Sigmoid colon (tissue), 7 donors: Measurements from ENCODE around the gene POTEE. TPM values are rescaled to one million over a fixed set of nuclear protein-coding genes. Genes with fewer than 3 reads are reported as not detected.
"Not testable (repeated sequence)": the region's sequence is repeated elsewhere in the genome, so short reads cannot be mapped to it uniquely, and the experiment has no call there.

Experiments used
- DNase-seq: peaks from one replicate; pipeline ENCODE4 v3.0.0-alpha.2; 2019
- H3K27ac ChIP-seq, 4 donors: fragments of 200-600 bp; sonication (generic); one replicate each; pipeline ENCODE4 v1.5.1; 2016 to 2019; ENCODE audit warnings: mild to moderate bottlenecking in 1 of 4
- H3K27me3 ChIP-seq, 3 donors: fragments of 200-600 bp; sonication (generic); one replicate each; pipeline ENCODE4 v1.5.1; 2019; ENCODE audit warnings: mild to moderate bottlenecking in 1 of 3
- H3K36me3 ChIP-seq, 4 donors: fragments of 200-600 bp; sonication (generic); one replicate each; pipeline ENCODE4 v1.5.1; 2016 to 2019
- H3K4me1 ChIP-seq, 4 donors: fragments of 200-600 bp; sonication (generic); one replicate each; pipeline ENCODE4 v1.5.1; 2017 to 2019
- H3K4me3 ChIP-seq, 4 donors: fragments of 200-600 bp; sonication (generic); one replicate each; pipeline ENCODE4 v1.5.1; 2017 to 2019; ENCODE audit warnings: mild to moderate bottlenecking in 2 of 4, moderate library complexity in 1 of 4
- H3K9me3 ChIP-seq, 4 donors: fragments of 200-600 bp in 3 of 4; sonication (generic) in 3 of 4; one replicate each; pipeline versions ENCODE4 v1.5.1 to v1.6.1; 2013 to 2019
- WGBS, 2 donors: extraction: QIAGEN DNeasy Blood & Tissue Kit; methylation state at CpG; one replicate each; pipeline ENCODE4 v1.1.7; 2013; 5-methylcytosine and 5-hydroxymethylcytosine counted together
- intact Hi-C: fragments of 100-400 bp; cut with DNase I; formaldehyde crosslinking; loops from one replicate; pipeline ENCODE4 v1.15.1; 2023
- polyA plus RNA-seq, 3 donors: library from polyadenylated mRNA; stranded (reverse); fragments of 200-250 nt; gene quantifications; one replicate each; pipeline ENCODE4 v1.2.3, GENCODE V29; 2013
- small RNA-seq, 3 donors: library from RNA; depleted of rRNA; stranded (forward); fragments of <200 nt; gene quantifications; one replicate each; pipeline ENCODE3, GENCODE V24; 2016
- total RNA-seq, 4 donors: library from RNA; depleted of rRNA; stranded (reverse); fragments of >200 nt; gene quantifications; one replicate each; pipeline ENCODE4 v1.1.0, GENCODE V29; 2016
- TF ChIP-seq, protein P1 (sequence below), 4 experiments: fragments of 450-650 bp in 3 of 4; fragments of 200-600 bp in 1 of 4; IDR thresholded peaks; one replicate each; pipeline ENCODE4 v1.5.1; 2016 to 2019; ENCODE audit warnings: antibody characterized with exemption in 4 of 4, mild to moderate bottlenecking in 3 of 4, moderate library complexity in 2 of 4
- donor health status: healthy with polysubstance abuse.
- donor health status: Bipolar disorder and iron deficiency.
- donor health status: healthy.

Gene POTEE
- total and polyA plus RNA-seq, 7 donors: not detected

- H3K9me3 ChIP-seq: no peaks in the 10 kb centered on the region
- H3K36me3 ChIP-seq: no peaks in the 10 kb centered on the region
- intact Hi-C loops: no loop called here
- no peak overlapping the region for H3K4me3 ChIP-seq
- no peak for DNase-seq
- WGBS, 2 donors: 86 to 90% methylated on average over 14 of the region's 14 CpGs
- H3K27ac ChIP-seq: no peak overlapping the region
- H3K27me3 ChIP-seq: no peaks in the 10 kb centered on the region
- H3K4me1 ChIP-seq: no peaks in the 10 kb centered on the region
- TF ChIP-seq, protein P1, sequence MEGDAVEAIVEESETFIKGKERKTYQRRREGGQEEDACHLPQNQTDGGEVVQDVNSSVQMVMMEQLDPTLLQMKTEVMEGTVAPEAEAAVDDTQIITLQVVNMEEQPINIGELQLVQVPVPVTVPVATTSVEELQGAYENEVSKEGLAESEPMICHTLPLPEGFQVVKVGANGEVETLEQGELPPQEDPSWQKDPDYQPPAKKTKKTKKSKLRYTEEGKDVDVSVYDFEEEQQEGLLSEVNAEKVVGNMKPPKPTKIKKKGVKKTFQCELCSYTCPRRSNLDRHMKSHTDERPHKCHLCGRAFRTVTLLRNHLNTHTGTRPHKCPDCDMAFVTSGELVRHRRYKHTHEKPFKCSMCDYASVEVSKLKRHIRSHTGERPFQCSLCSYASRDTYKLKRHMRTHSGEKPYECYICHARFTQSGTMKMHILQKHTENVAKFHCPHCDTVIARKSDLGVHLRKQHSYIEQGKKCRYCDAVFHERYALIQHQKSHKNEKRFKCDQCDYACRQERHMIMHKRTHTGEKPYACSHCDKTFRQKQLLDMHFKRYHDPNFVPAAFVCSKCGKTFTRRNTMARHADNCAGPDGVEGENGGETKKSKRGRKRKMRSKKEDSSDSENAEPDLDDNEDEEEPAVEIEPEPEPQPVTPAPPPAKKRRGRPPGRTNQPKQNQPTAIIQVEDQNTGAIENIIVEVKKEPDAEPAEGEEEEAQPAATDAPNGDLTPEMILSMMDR (IDR thresholded peaks at IDR 0.05): no peak
Observed at GRCh38 chr2:131201098-131201497, 8.2 kb upstream of the POTEE start.

GRCh38 chr2:131207839-131208238, 1.5 kb upstream of the POTEE start:
- intact Hi-C loops, H3K27me3 ChIP-seq, DNase-seq, H3K9me3 ChIP-seq, H3K36me3 ChIP-seq, H3K4me3 ChIP-seq, H3K27ac ChIP-seq, H3K4me1 ChIP-seq: not testable (repeated sequence)
- WGBS, 2 donors: 83 to 88% methylated on average over 6 to 7 of the region's 9 CpGs

DNA sequence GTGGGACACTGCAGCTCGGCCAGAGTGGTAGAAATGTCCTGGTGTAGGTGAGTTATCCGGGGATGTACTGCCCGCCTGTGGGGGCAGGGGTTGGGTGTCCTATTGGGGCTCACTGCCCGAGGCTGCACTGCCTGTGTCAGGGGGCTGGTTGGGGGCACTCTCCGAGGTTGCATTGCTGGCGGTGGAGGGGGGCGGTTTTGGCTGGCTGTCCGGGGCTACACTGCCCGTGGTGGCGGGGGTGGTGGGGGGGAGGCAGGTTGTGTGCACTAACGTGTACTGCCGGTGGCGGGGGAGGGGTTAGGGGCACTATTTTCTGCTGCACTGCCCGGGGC, 403 bp downstream of the POTEE start:
- DNase-seq, H3K9me3 ChIP-seq, H3K4me3 ChIP-seq, H3K36me3 ChIP-seq, H3K27me3 ChIP-seq, intact Hi-C loops, H3K27ac ChIP-seq, H3K4me1 ChIP-seq: not testable (repeated sequence)
- WGBS, 2 donors: 85 to 90% methylated on average over 13 to 14 of the region's 14 CpGs

DNA sequence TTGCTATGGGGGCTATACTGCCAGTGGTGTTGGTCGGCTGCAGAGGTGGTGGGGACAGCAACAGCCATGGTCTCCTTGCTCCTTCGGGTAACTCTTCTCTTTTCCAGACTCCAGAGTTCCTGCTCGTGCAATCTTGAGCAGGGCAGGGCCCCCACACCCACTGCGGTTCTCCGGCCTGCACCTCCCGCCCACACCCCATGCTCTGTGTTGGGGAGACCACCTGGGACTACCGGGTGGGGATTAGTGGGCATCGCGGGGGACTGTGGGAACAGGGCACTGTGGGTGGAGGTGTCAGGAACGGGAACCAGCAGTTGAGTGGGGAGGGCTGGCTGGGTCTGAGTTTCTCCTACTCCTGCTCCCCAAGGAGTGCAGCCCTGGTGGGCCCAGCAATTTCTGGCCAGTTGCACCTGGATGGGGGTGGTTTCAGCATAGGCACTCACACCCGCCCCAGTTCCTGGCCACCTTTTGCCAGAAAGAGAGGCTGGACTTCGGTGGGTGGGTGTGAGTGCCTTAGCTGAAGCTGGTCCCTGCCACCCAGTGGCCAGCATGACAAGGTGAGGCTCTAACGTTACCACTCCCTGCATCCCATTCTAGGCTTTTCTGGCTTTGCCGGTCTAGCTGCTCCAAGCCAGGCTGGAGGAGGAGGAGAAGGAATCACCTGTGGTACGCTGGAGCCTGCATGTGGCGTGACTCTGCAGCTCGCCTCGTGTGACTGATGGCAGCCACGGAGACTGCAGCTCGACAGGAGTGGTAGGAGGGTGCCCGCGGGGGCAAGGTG, 1.3 kb downstream of the POTEE start:
- intact Hi-C loops, H3K4me1 ChIP-seq, H3K4me3 ChIP-seq, H3K27ac ChIP-seq, H3K36me3 ChIP-seq, H3K27me3 ChIP-seq, H3K9me3 ChIP-seq, DNase-seq: not testable (repeated sequence)
- 85 to 90% methylated on average over 14 of the region's 22 CpGs for whole genome bisulfite sequencing, 2 donors

GRCh38 chr2:131217238-131217986, 8.1 kb downstream of the POTEE start:
- H3K4me1 ChIP-seq, intact Hi-C loops: not testable (repeated sequence)

DNA sequence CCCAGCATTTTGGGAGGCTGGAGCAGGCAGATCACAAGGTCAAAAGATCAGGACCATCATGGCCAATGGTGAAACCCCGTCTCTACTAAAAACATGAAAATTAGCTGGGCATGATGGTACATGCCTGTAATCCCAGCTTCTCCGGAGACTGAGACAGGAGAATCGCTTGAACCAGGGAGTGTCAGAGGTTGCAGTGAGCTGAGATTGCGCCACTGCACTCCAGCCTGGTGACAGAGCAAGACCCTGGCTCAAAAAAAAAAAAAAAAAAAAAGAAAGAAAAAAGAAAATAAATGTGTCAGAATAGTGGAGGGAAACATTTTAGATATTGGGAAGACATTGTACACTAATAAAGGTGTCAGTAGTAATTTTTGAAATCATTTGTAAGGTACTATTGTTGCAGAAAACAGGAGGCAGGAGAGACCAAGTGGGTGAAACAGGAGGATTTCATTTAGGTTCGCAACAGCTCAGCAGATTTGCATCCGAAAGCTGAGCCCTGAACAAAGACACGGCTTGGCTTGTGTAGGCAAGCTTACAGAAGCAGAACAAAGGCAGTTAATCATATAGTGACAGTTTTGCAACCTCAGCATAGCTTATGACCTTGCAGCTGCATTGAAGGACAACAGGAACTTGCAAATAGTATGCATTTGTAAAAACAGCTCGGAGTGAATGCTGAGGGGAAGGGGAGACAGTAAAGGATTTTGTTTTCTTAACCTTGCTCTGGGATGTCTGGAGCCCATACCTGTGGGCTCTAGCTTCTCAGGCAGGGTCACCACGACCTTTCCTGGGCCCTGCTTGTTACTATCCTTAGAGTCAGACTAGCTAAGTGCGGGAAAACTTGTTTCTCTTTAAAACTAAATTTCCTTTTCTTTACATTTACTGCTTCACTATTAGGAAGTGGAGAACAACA, 26.5 kb downstream of the POTEE start:
- intact Hi-C loops, H3K4me3 ChIP-seq: not testable (repeated sequence)

More at GRCh38 chr2:131217238-131217986, 8.1 kb downstream of the POTEE start:
- not testable (repeated sequence) for H3K4me3 ChIP-seq, H3K27me3 ChIP-seq, H3K27ac ChIP-seq, H3K36me3 ChIP-seq, DNase-seq, H3K9me3 ChIP-seq
- WGBS, 2 donors: 96% methylated on average over 43 of the region's 60 CpGs

More for the DNA sequence above, 26.5 kb downstream of the POTEE start:
- not testable (repeated sequence) for H3K27ac ChIP-seq, DNase-seq, H3K27me3 ChIP-seq, H3K4me1 ChIP-seq, H3K36me3 ChIP-seq, H3K9me3 ChIP-seq
- WGBS, 2 donors: 51 to 55% methylated on average over 9 to 10 of the region's 10 CpGs

Small RNAs within 50 kb of the gene (small RNA-seq; reads per million reads assigned to genes)
- 0 reads per million in 3 donors for gene AC009477.1
- gene RNU6-127P: 0 reads per million in 3 donors

Other genes starting within 250 kb of the POTEE start
- gene FAM168B, start 116.1 kb upstream of the POTEE start, total RNA-seq: 100 to 1,000 TPM; 125 to 153 (median 136) TPM
- gene FAM168B, start 116.1 kb upstream of the POTEE start, polyA plus RNA-seq: 10 to 100 TPM; 29.1 to 54.7 (median 30.0) TPM
- gene PLEKHB2, start 104.2 kb upstream of the POTEE start, total RNA-seq: 10 to 100 TPM; 28.8 to 39.6 (median 33.7) TPM
- 100 to 1,000 TPM in 1 of 3 donors, 10 to 100 TPM in 2; 59.3 to 160 (median 96.1) TPM for gene PLEKHB2, start 104.2 kb upstream of the POTEE start, polyA plus RNA-seq
- not detected for gene RAB6D, start 154.6 kb downstream of the POTEE start, total RNA-seq
- 1 to 10 TPM in 2 of 3 donors, under 1 TPM in 1; 0.63 to 1.2 (median 1.2) TPM for gene RAB6D, start 154.6 kb downstream of the POTEE start, polyA plus RNA-seq